ENCODE measurements around the gene BSN.

The BSN gene

DNA sequence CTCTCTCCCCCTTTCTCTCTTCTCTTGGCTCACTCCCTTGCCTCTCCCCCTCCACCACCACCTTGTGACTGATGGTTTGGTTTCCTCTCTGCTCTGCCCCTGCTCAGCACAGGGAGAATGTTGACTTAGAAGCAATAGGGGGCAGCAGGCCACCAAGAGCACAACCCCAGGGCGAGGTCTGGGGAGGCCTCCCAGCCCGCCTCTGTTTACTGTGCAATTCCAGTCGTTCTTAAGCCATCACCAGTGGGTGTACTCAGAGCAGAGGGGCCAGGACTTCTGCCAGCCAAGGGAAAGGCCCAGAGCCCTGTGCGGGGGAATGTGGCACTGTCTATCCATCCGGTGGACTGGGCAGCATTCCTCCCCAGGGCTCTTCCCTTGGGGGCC, 114.1 kb downstream of the BSN start:
- no peak for ATAC-seq (ENCODE audit: insufficient read depth, low read depth)

DNA sequence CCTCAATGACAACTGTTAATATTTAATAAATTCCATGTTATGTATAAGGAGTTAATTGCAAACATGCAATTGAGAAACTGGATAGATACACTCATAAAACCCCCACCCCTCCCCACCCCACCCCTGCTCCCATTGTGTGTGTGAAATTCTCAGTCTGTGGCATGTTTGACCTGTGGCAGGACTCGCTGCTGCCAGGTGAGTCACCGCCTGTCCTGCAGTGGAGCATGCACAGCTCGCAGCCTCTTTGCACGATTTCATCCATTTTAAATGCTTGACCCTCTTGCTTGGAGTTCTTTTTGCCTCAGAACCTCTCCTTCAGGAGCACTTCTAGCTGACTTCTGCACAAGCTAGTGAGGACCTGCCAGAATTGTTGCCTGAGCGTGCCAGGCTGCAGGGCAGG, 114.6 kb downstream of the BSN start:
- Histone ChIP-seq H4K20me1 (ENCODE audit: insufficient read depth, low read length) (peaks cover 7% of the 10 kb centered on the region; the same call in 1 of the 2 replicates), H3K27me3 (ENCODE audit: insufficient read depth, low read length, poor library complexity) (no peaks in the 10 kb centered on the region), H2AFZ (ENCODE audit: low read depth, low read length) (no peak overlapping the region), H3K79me2 (ENCODE audit: insufficient read depth, low read length) (peaks cover 7% of the 10 kb centered on the region), H3K36me3 (ENCODE audit: insufficient read depth, low read length) (no peaks in the 10 kb centered on the region; the same call in 1 of the 2 replicates), H3K4me1 (ENCODE audit: insufficient read depth, low read length) (peaks cover 14% of the 10 kb centered on the region), H3K9me3 (ENCODE audit: insufficient read depth, low read length, severe bottlenecking) (no peaks in the 10 kb centered on the region), H3K4me3 (ENCODE audit: low read depth in 1 of 2, low read length in 2 of 2) (no peak overlapping the region), H3K4me2 (ENCODE audit: insufficient read depth, low read length) (no peak overlapping the region), H3K27ac (ENCODE audit: low read length) (no peak overlapping the region), H3K9ac (ENCODE audit: low read depth, low read length) (no peak overlapping the region)
- no peak for DNase-seq
- TF ChIP-seq, protein P1, sequence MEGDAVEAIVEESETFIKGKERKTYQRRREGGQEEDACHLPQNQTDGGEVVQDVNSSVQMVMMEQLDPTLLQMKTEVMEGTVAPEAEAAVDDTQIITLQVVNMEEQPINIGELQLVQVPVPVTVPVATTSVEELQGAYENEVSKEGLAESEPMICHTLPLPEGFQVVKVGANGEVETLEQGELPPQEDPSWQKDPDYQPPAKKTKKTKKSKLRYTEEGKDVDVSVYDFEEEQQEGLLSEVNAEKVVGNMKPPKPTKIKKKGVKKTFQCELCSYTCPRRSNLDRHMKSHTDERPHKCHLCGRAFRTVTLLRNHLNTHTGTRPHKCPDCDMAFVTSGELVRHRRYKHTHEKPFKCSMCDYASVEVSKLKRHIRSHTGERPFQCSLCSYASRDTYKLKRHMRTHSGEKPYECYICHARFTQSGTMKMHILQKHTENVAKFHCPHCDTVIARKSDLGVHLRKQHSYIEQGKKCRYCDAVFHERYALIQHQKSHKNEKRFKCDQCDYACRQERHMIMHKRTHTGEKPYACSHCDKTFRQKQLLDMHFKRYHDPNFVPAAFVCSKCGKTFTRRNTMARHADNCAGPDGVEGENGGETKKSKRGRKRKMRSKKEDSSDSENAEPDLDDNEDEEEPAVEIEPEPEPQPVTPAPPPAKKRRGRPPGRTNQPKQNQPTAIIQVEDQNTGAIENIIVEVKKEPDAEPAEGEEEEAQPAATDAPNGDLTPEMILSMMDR (IDR thresholded peaks at IDR 0.05; ENCODE audit: borderline replicate concordance, extremely low read depth, low read length, poor library complexity, severe bottlenecking), result no peak
- no peak for TF ChIP-seq EZH2 (IDR thresholded peaks at IDR 0.05; ENCODE audit: borderline replicate concordance, low read depth, low read length, severe bottlenecking)
- ATAC-seq (ENCODE audit: insufficient read depth, low read depth), result no peak

More for the DNA sequence above, 114.1 kb downstream of the BSN start:
- H3K27ac ChIP-seq (ENCODE audit: low read length), result no peak overlapping the region
- H3K4me3 ChIP-seq (ENCODE audit: low read depth in 1 of 2, low read length in 2 of 2), result no peak overlapping the region
- peaks cover 5% of the 10 kb centered on the region for H3K79me2 ChIP-seq (ENCODE audit: insufficient read depth, low read length)
- H3K36me3 ChIP-seq (ENCODE audit: insufficient read depth, low read length), result no peaks in the 10 kb centered on the region; the same call in 1 of the 2 replicates
- DNase-seq, result no peak
- H4K20me1 ChIP-seq (ENCODE audit: insufficient read depth, low read length), result peaks cover 7% of the 10 kb centered on the region; the same call in 1 of the 2 replicates
- H3K27me3 ChIP-seq (ENCODE audit: insufficient read depth, low read length, poor library complexity), result no peaks in the 10 kb centered on the region
- TF ChIP-seq, protein P1 (IDR thresholded peaks at IDR 0.05; ENCODE audit: borderline replicate concordance, extremely low read depth, low read length, poor library complexity, severe bottlenecking), result no peak
- no peak for TF ChIP-seq EZH2 (IDR thresholded peaks at IDR 0.05; ENCODE audit: borderline replicate concordance, low read depth, low read length, severe bottlenecking)
- peaks cover 12% of the 10 kb centered on the region for H3K4me1 ChIP-seq (ENCODE audit: insufficient read depth, low read length)
- no peak overlapping the region for H3K9ac ChIP-seq (ENCODE audit: low read depth, low read length)
- no peak overlapping the region for H3K4me2 ChIP-seq (ENCODE audit: insufficient read depth, low read length)
- no peak overlapping the region for H2AFZ ChIP-seq (ENCODE audit: low read depth, low read length)
- no peaks in the 10 kb centered on the region for H3K9me3 ChIP-seq (ENCODE audit: insufficient read depth, low read length, severe bottlenecking)

DNA sequence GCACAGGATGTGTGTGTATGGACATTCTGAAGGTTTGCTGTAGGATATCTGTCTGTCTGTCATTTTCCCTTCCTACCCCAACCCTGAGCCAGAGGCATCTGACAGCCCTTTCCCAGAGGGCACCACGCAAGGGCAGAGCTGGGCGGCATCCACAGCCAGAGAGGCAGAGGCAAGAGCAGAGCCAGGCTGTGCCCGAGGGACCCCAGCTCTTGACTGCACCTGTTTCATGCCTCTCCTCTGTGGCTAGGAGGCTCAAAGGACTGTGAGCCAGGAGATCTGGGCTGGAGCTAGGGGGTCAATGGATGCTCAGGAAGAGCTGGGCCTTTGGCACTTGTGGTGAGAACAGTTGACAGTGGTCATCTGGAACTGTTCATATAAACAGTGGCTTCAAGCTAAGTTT, 115.1 kb downstream of the BSN start:
- Histone ChIP-seq H3K4me2 (ENCODE audit: insufficient read depth, low read length) (no peak overlapping the region), H3K4me3 (ENCODE audit: low read depth in 1 of 2, low read length in 2 of 2) (no peak overlapping the region), H2AFZ (ENCODE audit: low read depth, low read length) (no peak overlapping the region), H3K9me3 (ENCODE audit: insufficient read depth, low read length, severe bottlenecking) (no peaks in the 10 kb centered on the region), H3K9ac (ENCODE audit: low read depth, low read length) (no peak overlapping the region), H3K4me1 (ENCODE audit: insufficient read depth, low read length) (peaks cover 14% of the 10 kb centered on the region), H3K36me3 (ENCODE audit: insufficient read depth, low read length) (no peaks in the 10 kb centered on the region; the same call in 1 of the 2 replicates), H3K27me3 (ENCODE audit: insufficient read depth, low read length, poor library complexity) (no peaks in the 10 kb centered on the region), H3K27ac (ENCODE audit: low read length) (no peak overlapping the region), H3K79me2 (ENCODE audit: insufficient read depth, low read length) (peaks cover 9% of the 10 kb centered on the region), H4K20me1 (ENCODE audit: insufficient read depth, low read length) (peaks cover 7% of the 10 kb centered on the region; the same call in 1 of the 2 replicates)
- DNase-seq (no peak), ATAC-seq (ENCODE audit: insufficient read depth, low read depth) (no peak)
- TF ChIP-seq, protein P1 (IDR thresholded peaks at IDR 0.05; ENCODE audit: borderline replicate concordance, extremely low read depth, low read length, poor library complexity, severe bottlenecking), result no peak
- no peak for TF ChIP-seq EZH2 (IDR thresholded peaks at IDR 0.05; ENCODE audit: borderline replicate concordance, low read depth, low read length, severe bottlenecking)

DNA sequence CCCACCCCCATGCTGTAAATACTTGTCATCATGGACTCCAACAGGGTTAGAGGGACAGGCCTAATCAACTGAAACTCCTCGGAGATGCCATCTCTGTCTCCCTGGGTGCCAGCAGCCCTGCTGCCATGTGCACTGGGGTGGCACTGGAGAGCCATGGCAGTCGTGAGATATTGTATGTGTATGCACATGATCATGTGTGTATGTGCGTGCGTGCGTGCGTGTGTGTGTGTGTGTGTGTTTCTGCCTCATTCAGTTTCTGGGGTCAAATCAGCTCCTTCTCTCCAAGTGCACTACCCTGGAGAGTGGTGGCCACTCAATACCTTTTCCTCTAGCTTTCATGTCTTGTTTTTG, 116.6 kb downstream of the BSN start:
- Histone ChIP-seq H3K27ac (ENCODE audit: low read length) (no peak overlapping the region), H3K4me1 (ENCODE audit: insufficient read depth, low read length) (peaks cover 28% of the 10 kb centered on the region), H3K4me3 (ENCODE audit: low read depth in 1 of 2, low read length in 2 of 2) (no peak overlapping the region), H3K79me2 (ENCODE audit: insufficient read depth, low read length) (peaks cover 24% of the 10 kb centered on the region), H3K36me3 (ENCODE audit: insufficient read depth, low read length) (peaks cover 9% of the 10 kb centered on the region), H4K20me1 (ENCODE audit: insufficient read depth, low read length) (peaks cover 12% of the 10 kb centered on the region; the same call in 1 of the 2 replicates), H3K4me2 (ENCODE audit: insufficient read depth, low read length) (no peak overlapping the region), H3K27me3 (ENCODE audit: insufficient read depth, low read length, poor library complexity) (no peaks in the 10 kb centered on the region), H3K9me3 (ENCODE audit: insufficient read depth, low read length, severe bottlenecking) (no peaks in the 10 kb centered on the region), H3K9ac (ENCODE audit: low read depth, low read length) (no peak overlapping the region), H2AFZ (ENCODE audit: low read depth, low read length) (no peak overlapping the region)
- TF ChIP-seq EZH2 (IDR thresholded peaks at IDR 0.05; ENCODE audit: borderline replicate concordance, low read depth, low read length, severe bottlenecking), result no peak
- TF ChIP-seq, protein P1 (IDR thresholded peaks at IDR 0.05; ENCODE audit: borderline replicate concordance, extremely low read depth, low read length, poor library complexity, severe bottlenecking), result no peak
- ATAC-seq (ENCODE audit: insufficient read depth, low read depth), result no peak
- DNase-seq, result no peak

Measured in DND-41 (cell line).